SK-N-SH (cell line): ENCODE measurements around the gene ITSN1.

Source experiments
- GABPA ChIP-seq: IDR thresholded peaks from 2 replicates; pipeline ENCODE4 v1.4.0; 2012; ENCODE audit warnings: low read depth, mild to moderate bottlenecking
- JUND ChIP-seq: IDR thresholded peaks from 2 replicates; pipeline ENCODE4 v1.4.0; 2012
- PBX3 ChIP-seq: IDR thresholded peaks from 2 replicates; pipeline ENCODE4; 2012

GRCh38 chr21:33846141-33846540, 203.8 kb downstream of the ITSN1 start:
- TF ChIP-seq JUND (no peak), GABPA (no peak), PBX3 (no peak)
